Upper lobe of left lung (tissue), 6 donors: Measurements from ENCODE around the gene PLIN3. TPM values are rescaled to one million over a fixed set of nuclear protein-coding genes. Genes with fewer than 3 reads are reported as not detected.

Experiments
- ATAC-seq, 2 donors: fragments of 200-7000 bp; cut with Tn5 transposase; one replicate each; pipeline ENCODE4 v1.9.1; 2022; ENCODE audit warnings: mild to moderate bottlenecking in 2 of 2, moderate library complexity in 2 of 2; ENCODE audit not compliant: low FRiP score in 2 of 2
- DNase-seq, 2 donors: peaks; one replicate each; pipeline ENCODE4 v3.0.0-alpha.2; 2019 to 2020
- H3K27ac ChIP-seq, 4 donors: fragments of 200-600 bp; sonication (generic); one replicate each; pipeline ENCODE4 v1.5.1; 2016 to 2019
- H3K27me3 ChIP-seq, 4 donors: fragments of 200-600 bp; sonication (generic); one replicate each; pipeline ENCODE4 v1.5.1; 2017 to 2019
- H3K36me3 ChIP-seq, 4 donors: fragments of 200-600 bp; sonication (generic); one replicate each; pipeline ENCODE4 v1.5.1; 2016 to 2019
- H3K4me1 ChIP-seq, 4 donors: fragments of 200-600 bp; sonication (generic); one replicate each; pipeline ENCODE4 v1.5.1; 2018 to 2019
- H3K4me3 ChIP-seq, 4 donors: fragments of 200-600 bp; sonication (generic); one replicate each; pipeline ENCODE4 v1.5.1; 2017 to 2019; ENCODE audit warnings: mild to moderate bottlenecking in 2 of 4, moderate library complexity in 1 of 4
- H3K9me3 ChIP-seq, 4 donors: fragments of 200-600 bp; sonication (generic); one replicate each; pipeline ENCODE4 v1.5.1; 2018 to 2019
- CTCF ChIP-seq, 6 experiments: fragments of 450-650 bp in 4 of 6; fragments of 200-600 bp in 2 of 6; sonication (generic) in 2 of 6; IDR thresholded peaks; one replicate each; pipeline ENCODE4 v1.5.1; 2016 to 2019; ENCODE audit warnings: antibody characterized with exemption in 6 of 6
- EP300 ChIP-seq, 4 donors: sonication (generic); formaldehyde crosslinking; IDR thresholded peaks; one replicate each; pipeline ENCODE4 v1.5.1; 2017; ENCODE audit warnings: antibody characterized with exemption in 4 of 4, control low read depth in 2 of 4
- POLR2A ChIP-seq, 4 donors: fragments of 450-650 bp; IDR thresholded peaks; one replicate each; pipeline ENCODE4 v1.5.1; 2016 to 2017; ENCODE audit warnings: antibody characterized with exemption in 4 of 4, mild to moderate bottlenecking in 2 of 4
- POLR2AphosphoS5 ChIP-seq, 2 donors: sonication (generic); formaldehyde crosslinking; IDR thresholded peaks; one replicate each; pipeline ENCODE4 v1.5.1; 2017; ENCODE audit warnings: antibody characterized with exemption in 2 of 2
- WGBS, 2 donors: methylation state at CpG; one replicate each; pipeline ENCODE4 v1.1.5; 2017 to 2018; 5-methylcytosine and 5-hydroxymethylcytosine counted together
- total RNA-seq, 6 donors: library from RNA; depleted of rRNA in 4 of 6; stranded (reverse); fragments of >200 nt in 4 of 6; gene quantifications; one replicate each; pipeline versions ENCODE4 v1.1.0 to v1.2.1, GENCODE V29; 2016 to 2021
- donor health status: DM: no; HTN: no; CAD: no; lungs with moderate emphysema.
- donor health status: DM: no; HTN: yes; CAD: no; lungs with severe emphysema.

Gene PLIN3
- total RNA-seq, 6 donors from 2014 or later = 29.3 to 55.1 (median 38.4) TPM

DNA sequence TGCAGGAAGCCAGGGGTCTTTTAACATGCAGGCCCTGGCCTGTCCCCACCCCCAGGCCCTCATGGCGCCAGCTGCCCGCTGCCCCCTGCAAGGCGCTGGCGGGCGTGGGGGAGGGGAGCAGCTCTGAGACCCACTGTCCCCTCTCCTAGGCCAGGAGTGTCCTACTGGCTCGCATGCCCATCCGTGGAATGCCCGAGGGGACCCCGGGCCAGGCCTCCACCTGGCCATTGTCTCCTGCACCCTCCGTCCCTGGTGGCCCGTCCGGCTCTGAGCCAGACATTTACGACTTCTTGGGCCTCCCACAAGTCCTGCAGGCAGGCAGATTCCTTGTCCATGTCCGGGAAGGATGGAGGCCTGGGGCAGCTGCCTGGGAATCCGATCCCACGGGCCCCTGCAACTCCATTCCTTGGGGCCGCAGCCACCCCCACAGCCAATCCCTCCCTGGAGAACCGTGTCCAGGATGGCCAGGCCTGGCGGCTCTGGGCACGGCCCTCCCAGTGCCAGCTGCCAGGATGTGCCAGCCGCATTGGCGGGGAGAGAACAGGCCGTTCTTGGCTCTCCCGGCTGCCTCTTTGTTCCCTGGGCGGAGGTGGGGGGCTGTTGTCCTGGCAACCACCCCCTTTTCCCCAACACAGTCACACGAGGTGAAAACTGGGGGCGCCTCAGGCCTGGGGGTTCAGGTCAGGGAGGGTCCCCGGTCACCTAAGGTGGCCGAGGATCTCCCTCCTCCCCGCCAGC is 10.5 kb upstream of the PLIN3 start:
- Histone ChIP-seq H3K27ac (no peak overlapping the region), H3K27me3 (no peaks in the 10 kb centered on the region), H3K4me3 (no peak overlapping the region), H3K36me3 (no peaks in the 10 kb centered on the region), H3K9me3 (no peaks in the 10 kb centered on the region), H3K4me1 (no peaks in the 10 kb centered on the region)
- ATAC-seq (no peak), DNase-seq (peak in 1 of 2 donors; percentile 62)
- WGBS, 2 donors = 58 to 63% methylated on average over 12 to 22 of the region's 30 CpGs
- TF ChIP-seq CTCF (IDR thresholded peaks at IDR 0.05) (no peak), EP300 (IDR thresholded peaks at IDR 0.05) (no peak), POLR2A (IDR thresholded peaks at IDR 0.05) (no peak), POLR2AphosphoS5 (IDR thresholded peaks at IDR 0.05) (no peak)

GRCh38 chr19:4873930-4874329 is 6.5 kb upstream of the PLIN3 start:
- ATAC-seq = no peak
- no peak for DNase-seq
- 90 to 94% methylated on average over 3 of the region's 3 CpGs for WGBS, 2 donors

GRCh38 chr19:4871711-4872110 is 4.2 kb upstream of the PLIN3 start:
- H3K27me3 ChIP-seq = no peaks in the 10 kb centered on the region
- no peak for TF ChIP-seq POLR2A (IDR thresholded peaks at IDR 0.05)
- no peak for TF ChIP-seq POLR2AphosphoS5 (IDR thresholded peaks at IDR 0.05)
- TF ChIP-seq CTCF (IDR thresholded peaks at IDR 0.05) = no peak
- TF ChIP-seq EP300 (IDR thresholded peaks at IDR 0.05) = no peak
- no peak overlapping the region for H3K27ac ChIP-seq
- H3K9me3 ChIP-seq = no peaks in the 10 kb centered on the region
- ATAC-seq = no peak
- H3K4me1 ChIP-seq = peaks cover 2 to 12% (median 4%) of the 10 kb centered on the region in 4 donors
- WGBS, 2 donors = 66 to 68% methylated on average over 6 of the region's 6 CpGs
- H3K4me3 ChIP-seq = no peak overlapping the region
- no peak for DNase-seq
- no peaks in the 10 kb centered on the region for H3K36me3 ChIP-seq

More at GRCh38 chr19:4873930-4874329, 6.5 kb upstream of the PLIN3 start:
- Histone ChIP-seq H3K4me3 (no peak overlapping the region), H3K27ac (no peak overlapping the region), H3K9me3 (no peaks in the 10 kb centered on the region), H3K36me3 (no peaks in the 10 kb centered on the region), H3K4me1 (peaks cover 0 to 6% (median 3%) of the 10 kb centered on the region in 4 donors), H3K27me3 (no peaks in the 10 kb centered on the region)
- TF ChIP-seq CTCF (IDR thresholded peaks at IDR 0.05) (no peak), POLR2A (IDR thresholded peaks at IDR 0.05) (no peak), EP300 (IDR thresholded peaks at IDR 0.05) (no peak), POLR2AphosphoS5 (IDR thresholded peaks at IDR 0.05) (no peak)

- Histone ChIP-seq H3K27me3 (no peaks in the 10 kb centered on the region), H3K27ac (peak overlapping the region in 1 of 4 donors; percentile 32), H3K36me3 (no peaks in the 10 kb centered on the region), H3K4me1 (peaks cover 5 to 19% (median 9%) of the 10 kb centered on the region in 4 donors), H3K9me3 (no peaks in the 10 kb centered on the region), H3K4me3 (no peak overlapping the region)
- ATAC-seq (peak; percentile 8 to 49), DNase-seq (peak in 1 of 2 donors; percentile 68)
- 71 to 73% methylated on average over 10 of the region's 10 CpGs for WGBS, 2 donors
- no peak for TF ChIP-seq CTCF (IDR thresholded peaks at IDR 0.05)
- TF ChIP-seq POLR2A (IDR thresholded peaks at IDR 0.05) = peak in 1 of 4 donors; percentile 11
These were observed 2.7 kb upstream of the PLIN3 start for GRCh38 chr19:4870025-4870700.
